HG03439 (cell line): ENCODE measurements around the gene STK32A.
"Not testable (repeated sequence)": the region's sequence is repeated elsewhere in the genome, so short reads cannot be mapped to it uniquely, and the experiment has no call there.

Experiments
- ATAC-seq: cut with Tn5 transposase; IDR thresholded peaks from one replicate; pipeline ENCODE4 v1.9.1; 2021; ENCODE audit warnings: mild to moderate bottlenecking, moderate library complexity; ENCODE audit not compliant: unreplicated experiment

Gene STK32A

GRCh38 chr5:147234825-147235635 lies at the start of gene STK32A:
TSS of gene STK32A (plus strand) at chr5:147235026. CDS start at chr5:147239635, 4,609 bp downstream.
- no peak for ATAC-seq

- ATAC-seq = no peak
These were observed 47.7 kb upstream of the STK32A start for GRCh38 chr5:147187099-147187540.

- peak; percentile 84 for ATAC-seq
These were observed 46.4 kb upstream of the STK32A start for GRCh38 chr5:147188200-147189108.

DNA sequence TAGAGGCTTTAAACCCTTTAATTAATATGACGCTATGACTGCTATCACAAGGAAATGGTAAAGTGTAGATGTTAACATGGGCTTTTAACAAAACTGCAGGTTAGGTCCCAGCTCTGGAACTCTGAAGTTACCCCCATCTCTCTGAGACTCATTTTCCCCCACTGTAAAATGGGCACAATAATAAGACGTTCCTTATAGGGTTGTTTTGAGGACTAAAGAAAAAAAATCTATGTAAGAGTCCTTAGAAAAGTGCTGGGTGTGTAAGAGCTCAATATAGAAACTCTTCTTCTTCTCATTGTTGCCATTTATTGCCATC lies 45.8 kb upstream of the STK32A start:
- peak; percentile 37 for ATAC-seq

DNA sequence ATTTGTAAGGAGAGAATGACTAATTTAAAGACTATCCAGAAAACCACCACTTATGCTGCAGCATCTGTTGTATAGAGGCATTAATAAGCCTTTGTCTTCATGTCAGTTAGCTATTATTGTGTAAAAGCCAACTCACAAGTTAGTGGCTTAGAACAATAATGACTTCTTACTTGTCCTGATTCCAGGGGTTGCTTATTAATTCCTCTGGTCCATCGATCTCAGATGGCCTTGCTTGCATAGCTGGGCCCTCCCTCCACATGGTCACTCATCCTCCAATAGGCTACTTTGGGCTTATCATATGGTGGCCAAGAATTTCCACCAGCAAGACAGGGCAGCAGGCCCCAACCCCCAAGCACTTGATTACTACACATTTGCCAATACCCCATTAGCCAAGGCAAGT lies 44.5 kb upstream of the STK32A start:
- ATAC-seq = no peak

GRCh38 chr5:147193123-147193522 lies 41.7 kb upstream of the STK32A start:
- ATAC-seq = no peak

- ATAC-seq = no peak
These were observed 34.8 kb upstream of the STK32A start for GRCh38 chr5:147200004-147200403.

DNA sequence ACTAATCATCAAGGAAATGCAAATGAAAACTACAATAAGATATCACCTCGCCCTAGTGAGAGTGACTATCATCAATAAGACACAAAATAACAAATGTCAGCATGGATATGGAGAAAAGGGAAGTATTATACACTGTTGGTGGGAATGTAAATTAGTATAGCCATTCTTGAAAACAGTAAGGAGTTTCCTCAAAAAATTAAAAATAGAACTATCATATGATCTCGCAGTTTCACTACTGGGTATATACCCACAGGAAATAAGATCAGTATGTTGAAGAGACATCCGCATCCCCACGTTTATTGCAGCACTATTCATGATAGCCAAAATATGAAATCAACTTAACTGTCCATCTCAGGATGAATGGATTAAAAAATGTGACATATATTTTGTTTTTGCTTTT lies 31.6 kb upstream of the STK32A start:
- ATAC-seq = no peak

GRCh38 chr5:147204576-147204975 lies 30.2 kb upstream of the STK32A start:
- no peak for ATAC-seq

- no peak for ATAC-seq
These were observed 26.7 kb upstream of the STK32A start for GRCh38 chr5:147208134-147208533.

DNA sequence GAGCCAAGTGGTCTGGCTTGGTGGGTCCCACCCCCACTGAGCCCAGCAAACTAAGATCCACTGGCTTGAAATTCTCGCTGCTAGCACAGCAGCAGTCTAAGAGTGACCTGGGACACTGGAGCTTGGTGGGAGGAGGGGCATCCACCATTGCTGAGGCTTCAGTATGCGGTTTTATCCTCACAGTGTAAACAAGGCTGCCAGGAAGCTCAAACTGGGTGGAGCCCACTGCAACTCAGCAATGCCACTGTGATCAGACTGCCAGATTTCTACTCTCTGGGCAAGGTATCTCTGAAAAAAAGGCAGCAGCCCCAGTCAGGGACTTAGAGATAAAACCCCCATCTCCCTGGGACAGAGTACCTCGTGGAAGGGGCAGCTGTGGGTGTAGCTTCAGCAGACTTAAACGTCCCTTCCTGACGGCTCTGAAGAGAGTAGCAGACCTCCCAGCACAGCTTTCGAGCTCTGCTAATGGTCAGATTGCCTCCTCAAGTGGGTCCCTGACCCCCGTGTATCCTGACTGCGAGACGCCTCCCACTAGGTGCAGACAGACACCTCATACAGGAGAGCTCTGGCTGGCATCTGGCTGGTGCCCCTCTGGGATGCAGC lies 18.2 kb upstream of the STK32A start:
- ATAC-seq = no peak

- ATAC-seq = no peak
These were observed 11.5 kb upstream of the STK32A start for GRCh38 chr5:147223343-147223742.

GRCh38 chr5:147223948-147224791 lies 10.7 kb upstream of the STK32A start:
- ATAC-seq = no peak

DNA sequence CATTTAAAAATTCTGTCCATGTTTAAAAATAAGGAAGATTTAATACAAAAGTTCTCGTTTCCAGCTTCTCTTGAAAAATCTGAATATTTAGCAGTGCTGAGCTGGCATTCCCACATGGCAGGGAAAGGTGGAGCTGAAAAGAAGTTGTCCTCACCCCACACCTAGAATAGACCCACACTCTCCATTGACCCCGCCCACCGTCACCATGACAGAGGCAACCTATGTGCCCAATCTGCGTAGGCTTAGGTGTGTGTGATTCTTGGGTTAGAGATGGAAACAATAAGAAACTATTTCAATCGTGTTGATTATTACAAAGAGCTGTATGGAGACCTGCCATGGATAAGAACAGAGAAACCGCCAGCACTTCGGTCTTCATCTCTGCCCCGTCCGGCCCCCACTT lies 8.9 kb upstream of the STK32A start:
- ATAC-seq = no peak

DNA sequence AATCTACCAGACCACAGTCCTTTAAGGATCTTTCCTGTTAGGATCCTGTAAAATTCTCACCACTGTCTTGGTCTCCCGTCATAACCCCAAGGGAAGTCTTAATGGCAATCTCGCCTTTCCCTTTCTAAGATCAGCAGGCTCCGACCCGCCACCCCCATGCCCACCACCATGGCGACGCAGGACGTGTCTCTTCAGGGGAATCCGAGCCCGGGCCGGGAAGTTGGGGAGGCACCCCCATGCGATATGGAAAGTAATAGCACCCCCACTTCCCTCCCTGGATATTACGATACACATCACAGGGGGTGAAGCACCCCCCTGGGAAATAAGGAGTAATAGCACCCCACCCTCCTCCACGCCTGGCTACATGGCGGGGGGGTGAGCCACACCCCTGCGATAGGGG lies 8.3 kb upstream of the STK32A start:
- no peak for ATAC-seq

DNA sequence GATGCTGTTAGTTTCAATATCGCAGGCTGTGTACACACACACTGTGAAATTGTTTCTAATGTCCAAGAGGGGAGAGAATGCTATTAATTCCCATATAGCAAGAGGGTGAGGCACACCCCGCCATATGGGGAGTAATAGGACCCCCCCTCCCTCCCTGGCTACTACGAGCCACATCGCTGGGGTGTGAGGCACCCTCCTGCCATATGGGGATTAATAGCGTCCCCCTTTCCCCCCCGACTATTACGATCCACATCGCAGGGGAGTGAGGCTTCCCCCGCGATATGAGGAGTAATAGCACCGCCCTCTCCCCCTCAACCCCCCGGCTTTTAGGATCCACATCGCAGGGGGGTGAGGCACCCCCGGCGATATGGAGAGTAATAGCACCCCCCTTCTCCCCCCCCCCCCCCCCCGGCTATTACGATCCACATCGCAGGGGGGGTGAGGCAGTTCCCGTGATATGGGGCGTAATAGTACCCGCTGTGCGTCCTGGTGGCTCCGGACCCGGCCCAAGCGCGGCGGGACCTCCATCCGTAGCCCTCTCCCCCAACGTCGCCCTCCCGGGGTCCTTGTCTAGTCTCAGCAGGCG lies 494 bp upstream of the STK32A start:
- no peak for ATAC-seq

GRCh38 chr5:147240266-147240985 lies 5.6 kb downstream of the STK32A start:
- no peak for ATAC-seq

GRCh38 chr5:147243238-147243637 lies 8.4 kb downstream of the STK32A start:
- ATAC-seq = not testable (repeated sequence)

DNA sequence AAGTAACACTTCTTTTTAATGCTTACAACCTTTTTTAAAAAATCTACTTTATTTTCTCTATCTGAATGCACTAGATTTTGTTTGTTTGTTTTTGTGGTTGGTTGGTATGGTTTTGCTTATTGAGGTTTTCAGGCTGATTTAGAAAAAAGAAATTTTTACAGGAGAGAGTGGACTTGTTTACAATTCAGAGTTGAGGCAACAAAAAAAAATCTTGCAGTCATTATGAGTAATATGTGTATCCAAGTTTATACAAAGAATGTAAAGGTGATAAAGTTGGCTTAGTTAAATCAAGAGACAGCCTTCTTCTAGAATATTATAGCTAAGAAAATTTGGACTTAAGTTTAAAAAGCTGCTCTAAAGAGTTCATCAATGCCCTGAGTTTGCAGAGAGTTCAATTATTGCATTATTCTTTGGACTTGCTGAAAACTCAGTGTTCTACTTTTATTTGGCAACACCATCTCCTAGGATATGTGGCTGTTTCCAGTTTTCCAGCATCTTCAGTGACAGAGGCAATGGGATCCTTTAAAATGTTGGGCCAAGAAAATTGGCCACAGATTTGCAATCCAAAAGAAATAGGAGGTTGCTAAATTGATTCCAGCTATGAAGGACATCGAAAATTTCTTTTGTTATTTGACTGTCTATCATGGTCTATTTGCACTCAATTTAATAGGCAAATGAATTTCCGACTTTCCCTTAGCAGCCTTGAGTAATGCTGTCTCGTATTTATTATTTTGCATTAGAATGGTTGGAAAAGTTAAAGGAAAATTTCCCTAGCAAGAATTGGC lies 10.7 kb downstream of the STK32A start:
- no peak for ATAC-seq
